Activated T-cell treated with anti-CD3 and anti-CD28 coated beads, Interleukin-2, amount 50 U/mL, for 48 hours (primary cell): ENCODE measurements around the gene ATXN1.
"Not testable (repeated sequence)": the region's sequence is repeated elsewhere in the genome, so short reads cannot be mapped to it uniquely, and the experiment has no call there.

Source experiments
- DNase-seq, 2 experiments: peaks; one replicate each; pipeline ENCODE4 v3.0.0-alpha.2; 2020

ATXN1 gene

DNA sequence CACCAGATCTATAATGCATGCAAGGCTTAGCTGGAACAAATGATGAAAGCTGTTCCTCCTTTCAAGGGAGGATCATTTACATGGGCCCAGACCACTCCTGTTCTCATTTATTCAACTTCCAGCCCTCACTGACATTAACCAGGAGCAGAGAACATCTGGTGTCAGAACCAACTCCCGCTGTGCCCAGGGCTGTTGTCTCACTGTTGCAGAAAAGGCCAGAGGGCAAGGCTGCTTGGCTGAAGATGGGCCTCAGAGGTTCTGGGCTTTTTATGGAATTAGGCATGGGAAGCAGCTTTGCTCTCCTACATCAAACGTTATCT is 358.7 kb downstream of the ATXN1 start:
- DNase-seq: no peak

DNA sequence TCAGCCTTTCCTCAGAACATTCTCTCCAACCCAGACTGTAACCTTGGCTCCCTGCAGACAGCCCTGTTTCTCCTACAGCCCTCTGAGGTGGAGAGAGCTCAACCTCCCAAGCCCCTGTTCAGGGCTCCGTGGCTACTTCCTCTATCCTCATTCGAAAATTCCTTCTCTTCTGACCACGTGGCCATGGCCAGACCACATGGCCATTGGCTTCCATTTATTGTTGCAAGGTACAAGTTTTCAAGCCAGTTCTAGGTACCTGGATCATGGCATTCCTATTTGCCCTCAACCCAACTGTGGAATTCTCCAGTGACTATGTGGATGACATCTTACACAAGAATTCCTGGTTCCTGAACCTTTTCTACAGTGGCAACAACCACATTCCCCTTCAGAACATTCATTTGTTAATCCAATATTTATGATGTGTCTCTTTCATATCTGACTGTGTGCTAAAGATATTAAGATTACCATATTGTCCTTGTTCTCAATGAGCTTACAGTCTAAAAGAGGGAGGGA is 361.0 kb downstream of the ATXN1 start:
- DNase-seq: no peak

DNA sequence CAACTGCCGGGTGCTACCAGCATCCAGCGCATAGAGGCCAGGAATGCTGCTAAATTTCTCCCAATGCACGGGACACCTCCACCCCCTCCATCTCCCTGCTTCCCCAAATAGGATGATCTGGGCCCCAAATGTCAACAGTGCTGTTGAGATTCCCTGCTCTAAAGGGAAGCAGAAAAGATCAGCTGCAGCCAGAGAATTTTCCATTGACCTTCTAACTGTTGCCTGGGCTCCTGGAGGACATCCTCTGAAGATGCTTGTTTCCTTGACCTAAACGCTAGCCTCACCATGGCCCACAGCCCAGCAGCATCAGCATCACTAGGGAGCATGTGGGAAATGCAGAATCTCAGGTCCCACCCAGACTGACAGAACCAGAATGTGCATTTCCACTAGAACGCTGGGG is 361.6 kb downstream of the ATXN1 start:
- DNase-seq: no peak

GRCh38 chr6:16399158-16399557 is 362.1 kb downstream of the ATXN1 start:
- no peak for DNase-seq

- no peak for DNase-seq
These were observed 362.7 kb downstream of the ATXN1 start for GRCh38 chr6:16398587-16398986.

GRCh38 chr6:16397623-16398022 is 363.6 kb downstream of the ATXN1 start:
- DNase-seq: no peak

DNA sequence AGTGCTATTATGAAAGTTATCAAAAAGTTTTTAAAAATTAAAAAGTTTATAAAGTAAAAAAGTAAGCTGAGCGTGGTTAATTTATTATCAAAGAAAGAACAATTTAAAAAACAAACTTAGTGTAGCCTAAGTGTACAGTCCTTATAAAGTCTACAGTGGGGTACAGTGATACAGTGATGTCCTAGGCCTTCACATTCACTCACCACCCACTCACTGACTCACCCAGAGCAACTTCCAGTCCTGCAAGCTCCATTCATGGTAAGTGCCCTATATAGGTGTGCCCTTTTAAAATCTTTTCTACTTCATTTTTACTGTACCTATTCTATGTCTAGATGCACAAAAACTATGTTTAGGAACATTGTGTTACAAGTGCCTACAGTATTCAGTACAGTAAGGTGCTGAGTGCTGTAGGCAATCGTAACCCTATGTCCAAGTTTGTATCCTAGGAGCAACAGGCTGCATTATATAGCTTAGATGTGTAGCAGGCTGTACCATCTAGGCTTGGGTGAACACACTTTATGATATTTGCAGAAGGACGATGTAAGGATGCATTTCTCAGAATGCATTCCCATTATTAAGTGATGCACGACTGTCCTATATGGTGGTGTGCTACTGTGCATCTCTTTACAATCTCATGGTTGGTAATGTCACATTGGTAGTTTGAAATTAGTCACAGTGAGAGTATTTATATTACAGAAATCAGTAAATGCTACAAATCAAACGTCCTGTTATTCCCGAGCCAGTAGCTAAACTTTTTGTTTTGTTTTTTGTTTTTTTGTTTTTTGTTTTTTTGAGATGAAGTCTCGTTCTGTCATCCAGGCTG is 364.6 kb downstream of the ATXN1 start:
- no peak for DNase-seq

DNA sequence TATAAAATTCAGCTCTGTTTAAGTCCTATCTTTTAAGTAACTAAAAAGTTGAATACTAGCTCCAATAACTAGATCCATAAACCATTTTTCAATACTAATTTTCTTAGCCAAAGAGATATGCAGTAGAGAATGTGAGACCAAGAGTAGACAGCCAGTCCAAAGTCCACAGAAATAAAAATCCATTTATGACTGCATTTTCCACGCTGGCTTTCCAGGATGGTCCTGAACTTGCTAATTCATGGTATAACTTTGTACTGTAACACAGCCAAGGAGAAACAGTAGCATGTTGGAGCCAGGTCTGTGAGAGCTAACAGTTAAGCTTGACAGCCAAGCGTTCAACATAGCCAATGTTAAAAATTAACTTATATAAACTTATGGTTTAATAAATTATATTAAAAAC is 366.6 kb downstream of the ATXN1 start:
- DNase-seq: no peak

DNA sequence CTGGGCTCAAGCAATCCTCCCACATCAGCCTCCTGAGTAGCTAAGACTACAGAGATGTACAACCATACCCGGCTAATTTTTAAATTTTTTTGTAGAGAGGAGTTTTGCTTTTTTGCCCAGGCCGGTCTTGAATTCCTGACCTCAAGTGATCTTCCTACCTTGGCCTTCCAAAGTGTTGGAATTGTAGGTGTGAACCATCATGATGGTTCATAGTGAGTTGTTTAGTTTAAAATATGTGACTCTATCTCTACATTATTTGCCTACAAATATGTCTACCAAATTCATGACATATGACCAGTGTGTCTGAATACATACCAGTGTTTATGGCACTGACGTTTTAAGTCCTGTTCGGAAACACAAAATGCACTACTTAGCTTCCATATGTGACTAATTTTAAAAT is 367.9 kb downstream of the ATXN1 start:
- no peak for DNase-seq

GRCh38 chr6:16392010-16392409 is 369.2 kb downstream of the ATXN1 start:
- DNase-seq: no peak

DNA sequence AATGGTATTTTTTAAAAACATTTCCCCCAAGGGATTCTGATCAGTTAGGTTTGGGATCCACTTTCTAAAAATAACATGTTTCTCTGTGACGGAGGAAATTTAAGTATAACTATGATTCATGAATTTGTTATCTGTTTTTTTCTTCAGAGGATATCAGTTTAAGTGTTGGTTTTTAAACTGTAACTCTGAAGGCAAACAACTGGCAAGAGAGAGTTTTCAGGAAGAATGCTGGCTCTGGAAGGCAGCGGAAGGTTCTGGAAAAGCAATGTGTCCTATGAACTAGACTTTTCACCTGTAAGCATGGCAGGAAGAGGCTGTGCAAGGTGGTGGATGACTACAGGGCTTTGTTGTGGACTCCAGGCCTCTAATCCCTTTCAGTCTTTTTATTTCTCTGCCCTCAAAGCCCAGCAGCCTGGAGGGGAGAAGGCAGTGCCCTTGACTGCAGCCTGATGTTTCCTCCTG is 369.8 kb downstream of the ATXN1 start:
- DNase-seq: no peak

GRCh38 chr6:16390909-16391450 is 370.3 kb downstream of the ATXN1 start:
- DNase-seq: not testable (repeated sequence)

- DNase-seq: no peak
These were observed 371.6 kb downstream of the ATXN1 start for GRCh38 chr6:16389642-16390041.

DNA sequence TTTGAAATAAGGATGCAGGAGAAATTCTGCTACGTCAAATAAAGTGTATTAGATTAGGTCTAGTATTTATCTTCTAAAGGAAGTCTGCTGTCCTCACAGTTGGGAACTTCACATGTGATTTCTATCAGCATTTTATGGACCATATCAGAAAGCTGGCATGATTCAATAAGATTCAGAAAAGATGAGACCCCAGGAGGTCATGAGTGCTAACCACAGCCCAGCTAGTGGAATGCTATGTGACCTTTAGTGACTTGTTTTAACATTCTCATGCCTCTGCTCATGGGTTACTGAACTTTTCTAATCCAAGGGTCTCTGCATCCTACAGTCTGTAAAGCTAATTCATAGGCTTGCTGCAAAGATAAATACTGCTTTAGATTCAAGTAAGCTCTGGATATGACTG is 372.8 kb downstream of the ATXN1 start:
- DNase-seq: no peak

GRCh38 chr6:16386057-16386456 is 375.2 kb downstream of the ATXN1 start:
- no peak for DNase-seq

- no peak for DNase-seq
These were observed 377.6 kb downstream of the ATXN1 start for GRCh38 chr6:16383607-16384206.

DNA sequence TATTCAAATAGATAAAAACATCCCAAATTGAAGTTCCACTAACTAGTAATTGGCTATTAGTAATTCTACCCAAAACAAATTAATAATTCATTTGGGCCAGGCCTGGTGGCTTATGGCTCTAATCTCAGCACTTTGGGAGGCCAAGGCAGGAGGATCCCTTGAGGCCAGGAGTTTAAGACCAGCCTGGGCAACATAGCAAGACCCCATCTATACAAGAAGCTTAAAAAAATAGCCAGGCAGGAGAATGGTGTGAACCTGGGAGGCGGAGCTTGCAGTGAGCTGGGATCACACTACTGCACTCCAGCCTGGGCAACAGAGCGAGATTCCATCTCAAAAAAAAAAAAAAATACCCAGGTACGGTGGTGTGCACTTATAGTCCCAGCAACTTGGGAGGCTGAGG is 379.3 kb downstream of the ATXN1 start:
- not testable (repeated sequence) for DNase-seq

DNA sequence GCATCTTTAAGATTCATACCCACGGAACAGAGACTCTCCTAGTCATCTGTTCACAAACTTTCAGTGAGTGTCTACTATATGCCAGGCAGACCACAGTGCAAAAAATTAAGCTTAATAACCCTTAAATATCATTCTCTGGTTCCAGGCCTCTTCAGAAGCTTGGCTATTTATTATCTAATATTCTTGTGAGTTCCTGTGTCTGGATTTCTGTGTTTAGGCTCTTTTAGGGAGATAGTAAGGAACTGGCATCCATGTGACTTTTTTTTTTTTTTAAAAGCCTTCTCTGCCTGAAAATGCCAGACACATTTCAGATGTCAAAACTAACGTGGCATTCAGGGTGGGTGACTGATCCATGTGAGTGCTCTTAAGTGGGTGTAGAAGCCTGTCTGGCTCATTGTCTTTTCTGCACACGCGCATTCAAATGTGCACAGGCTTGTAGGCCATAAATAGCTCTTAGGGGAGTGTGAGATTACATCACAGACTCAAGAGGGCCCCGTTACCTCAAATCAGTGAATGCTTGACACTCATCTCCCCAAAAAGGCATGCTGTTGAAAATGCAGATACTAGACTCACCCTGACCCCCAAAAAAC is 380.9 kb downstream of the ATXN1 start:
- no peak for DNase-seq

- not testable (repeated sequence) for DNase-seq
These were observed 382.9 kb downstream of the ATXN1 start for GRCh38 chr6:16378360-16378759.

DNA sequence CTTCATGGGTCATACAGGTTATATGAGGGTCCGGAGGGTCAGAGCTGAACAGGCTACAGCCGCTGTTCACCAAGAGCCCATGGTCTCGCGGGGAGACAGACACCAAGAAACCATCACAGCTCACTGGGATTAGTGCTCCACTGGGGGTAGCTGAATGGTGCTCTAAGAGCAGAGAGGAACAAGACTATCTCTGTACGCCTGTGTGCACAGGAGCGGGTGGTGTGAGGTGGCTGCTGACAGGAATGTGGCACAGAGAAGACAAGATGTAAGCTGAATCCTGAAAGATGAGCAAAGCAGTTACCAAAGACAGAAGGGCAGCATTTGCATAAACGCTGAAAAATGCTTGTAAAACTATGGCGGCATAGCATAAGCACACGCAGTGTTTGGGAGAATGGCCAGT is 383.8 kb downstream of the ATXN1 start:
- DNase-seq: no peak

- no peak for DNase-seq
These were observed 385.4 kb downstream of the ATXN1 start for GRCh38 chr6:16375843-16376242.

DNA sequence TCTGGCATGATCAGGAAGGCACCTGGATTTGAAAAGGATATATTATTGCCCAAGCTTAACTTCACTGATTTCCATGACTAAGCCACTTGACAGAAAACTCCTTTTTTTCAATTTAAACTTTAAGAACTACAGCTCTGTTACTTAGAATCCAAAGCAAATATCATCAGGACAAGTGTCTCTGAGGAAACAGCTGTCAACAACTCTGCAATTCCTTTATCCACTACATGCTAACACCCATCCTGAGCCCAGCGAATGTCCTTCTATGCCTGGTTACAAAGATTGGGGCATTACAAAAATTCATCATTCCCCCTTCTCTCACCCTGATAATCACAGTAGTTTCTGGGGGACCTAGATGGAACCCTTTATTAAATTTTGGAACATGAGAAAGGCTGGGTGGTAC is 386.1 kb downstream of the ATXN1 start:
- DNase-seq: no peak

DNA sequence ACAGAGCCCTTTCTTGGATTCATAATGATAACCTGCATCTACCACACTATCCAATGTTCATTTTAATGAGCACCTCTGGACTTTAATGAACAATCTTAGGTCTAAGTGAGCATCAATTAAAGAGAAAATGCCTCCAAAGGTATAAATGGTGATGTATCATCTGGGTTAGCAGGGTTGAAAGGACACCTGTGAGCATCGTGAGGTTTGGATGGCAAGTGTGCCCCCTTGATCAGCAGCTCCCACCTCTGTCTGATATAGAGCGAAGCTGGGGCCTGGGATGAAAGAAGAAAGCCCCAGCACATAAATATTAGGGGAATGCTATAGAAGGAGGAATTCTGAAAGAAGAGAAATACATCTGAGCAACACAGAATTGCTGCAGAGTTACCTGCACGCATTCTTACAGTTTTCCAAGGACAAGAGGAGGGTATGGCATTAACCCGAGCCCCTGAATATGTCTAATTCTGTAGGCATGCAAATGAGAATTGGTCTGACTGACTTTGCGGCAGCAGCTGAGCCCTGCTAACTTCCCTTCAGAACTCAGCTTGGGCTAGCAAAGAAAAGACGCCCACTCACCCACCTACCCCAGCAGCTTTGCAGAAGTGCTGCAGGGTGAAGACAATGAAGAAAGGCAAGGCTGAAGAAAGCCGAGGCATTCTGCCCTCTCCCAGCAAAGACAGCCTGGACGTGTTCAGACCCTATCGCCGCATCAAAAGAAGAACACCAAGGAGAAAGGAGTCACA is 386.6 kb downstream of the ATXN1 start:
- no peak for DNase-seq
